ENCODE data around the gene MTCP1. TPM values are rescaled to one million over a fixed set of nuclear protein-coding genes. Genes with fewer than 3 reads are reported as not detected.

MTCP1 gene
- polyA plus RNA-seq (2013, experiment 1 of 2) = 25.4 TPM
- polyA plus RNA-seq (2013, experiment 2 of 2) = 30.2 TPM

GRCh38 chrX:155070975-155071693 is at the start of gene MTCP1, which contains the start of the genes BRCC3 and CMC4:
MTCP1 (minus strand) TSS chrX:155071136; CDS start chrX:155066010, 5,126 bp downstream.
BRCC3 (plus strand) TSS chrX:155071508; CDS start chrX:155071528, 20 bp downstream.
CMC4 (minus strand) TSS chrX:155071136; CDS start chrX:155064023, 7,113 bp downstream.
- Histone ChIP-seq H3K4ac (ENCODE audit: low read depth in 1 of 2, low read length in 2 of 2) (peak within 1 kb of the TSS in 1 of 2 experiments; percentile 51), H2BK5ac (ENCODE audit: low read depth, low read length, poor library complexity, severe bottlenecking) (no peak within 1 kb of the TSS), H2BK15ac (ENCODE audit: low read depth, poor library complexity, severe bottlenecking) (peak within 1 kb of the TSS; percentile 52), H2BK12ac (ENCODE audit: low read length in 2 of 2) (no peak within 1 kb of the TSS), H3K9me3 (ENCODE audit: control insufficient read depth, low read length) (no peaks in the 10 kb centered on the region), H2BK120ac (ENCODE audit: low read depth, low read length) (no peak within 1 kb of the TSS), H3K36me3 (ENCODE audit: control insufficient read depth in 1 of 2, insufficient read depth in 2 of 2, low read depth in 1 of 2, low read length in 2 of 2) (peaks cover 2 to 16% of the 10 kb centered on the region in 2 experiments), H3K18ac (ENCODE audit: low read depth in 1 of 2, low read length in 2 of 2) (peak within 1 kb of the TSS; percentile 57 to 66), H2AFZ (ENCODE audit: low read depth, low read length) (peak within 1 kb of the TSS; percentile 51), H3K9ac (ENCODE audit: low read length) (peak within 1 kb of the TSS; percentile 91), H3K23ac (ENCODE audit: low read length in 2 of 2) (no peak within 1 kb of the TSS), H4K8ac (ENCODE audit: low read length) (no peak within 1 kb of the TSS), H3K4me1 (ENCODE audit: control insufficient read depth, insufficient read depth, low read depth, low read length) (peaks cover 2% of the 10 kb centered on the region), H2AK5ac (ENCODE audit: low read length, severe bottlenecking) (no peak within 1 kb of the TSS), H3K4me3 (ENCODE audit: insufficient read depth in 1 of 2, low read depth in 1 of 2, low read length in 2 of 2) (peak within 1 kb of the TSS; percentile 70 to 88), H3K79me1 (replicated peaks; ENCODE audit: low read length, poor library complexity, severe bottlenecking) (peaks cover 3% of the 10 kb centered on the region), H4K91ac (ENCODE audit: low read length) (no peak within 1 kb of the TSS), H3K27ac (ENCODE audit: low read length, poor library complexity, severe bottlenecking) (peak within 1 kb of the TSS; percentile 72), H3K14ac (ENCODE audit: low read length in 2 of 2) (peak within 1 kb of the TSS in 1 of 2 experiments; percentile 55), H3K4me2 (ENCODE audit: low read length, poor library complexity, severe bottlenecking) (peak within 1 kb of the TSS; percentile 70), H3K27me3 (ENCODE audit: control insufficient read depth in 1 of 2, insufficient read depth in 1 of 2, low read length in 2 of 2) (no peaks in the 10 kb centered on the region)
- 0% methylated on average over 10 of the region's 81 CpGs for WGBS
- DNase-seq = peak; percentile 79

GRCh38 chrX:155115174-155115819 is 44.4 kb upstream of the MTCP1 start:
- H2AFZ ChIP-seq (ENCODE audit: low read depth, low read length) = no peak overlapping the region
- no peak overlapping the region for H3K23ac ChIP-seq (ENCODE audit: low read length in 2 of 2)
- 88% methylated on average over 1 of the region's 1 CpG for WGBS
- no peak overlapping the region for H2BK15ac ChIP-seq (ENCODE audit: low read depth, poor library complexity, severe bottlenecking)
- no peak overlapping the region for H3K27ac ChIP-seq (ENCODE audit: low read length, poor library complexity, severe bottlenecking)
- H3K4me1 ChIP-seq (ENCODE audit: control insufficient read depth, insufficient read depth, low read depth, low read length) = no peaks in the 10 kb centered on the region
- H3K14ac ChIP-seq (ENCODE audit: low read length in 2 of 2) = no peak overlapping the region
- no peak overlapping the region for H2BK5ac ChIP-seq (ENCODE audit: low read depth, low read length, poor library complexity, severe bottlenecking)
- H4K8ac ChIP-seq (ENCODE audit: low read length) = no peak overlapping the region
- peaks cover 0 to 39% of the 10 kb centered on the region in 2 experiments for H3K36me3 ChIP-seq (ENCODE audit: control insufficient read depth in 1 of 2, insufficient read depth in 2 of 2, low read depth in 1 of 2, low read length in 2 of 2)
- H3K27me3 ChIP-seq (ENCODE audit: control insufficient read depth in 1 of 2, insufficient read depth in 1 of 2, low read length in 2 of 2) = no peaks in the 10 kb centered on the region
- H3K4ac ChIP-seq (ENCODE audit: low read depth in 1 of 2, low read length in 2 of 2) = no peak overlapping the region
- H4K91ac ChIP-seq (ENCODE audit: low read length) = no peak overlapping the region
- H3K79me1 ChIP-seq (replicated peaks; ENCODE audit: low read length, poor library complexity, severe bottlenecking) = no peaks in the 10 kb centered on the region
- no peak overlapping the region for H2BK12ac ChIP-seq (ENCODE audit: low read length in 2 of 2)
- no peak overlapping the region for H2BK120ac ChIP-seq (ENCODE audit: low read depth, low read length)
- H3K9me3 ChIP-seq (ENCODE audit: control insufficient read depth, low read length) = peaks cover 17% of the 10 kb centered on the region
- no peak overlapping the region for H3K18ac ChIP-seq (ENCODE audit: low read depth in 1 of 2, low read length in 2 of 2)
- no peak overlapping the region for H3K4me3 ChIP-seq (ENCODE audit: insufficient read depth in 1 of 2, low read depth in 1 of 2, low read length in 2 of 2)
- H2AK5ac ChIP-seq (ENCODE audit: low read length, severe bottlenecking) = no peak overlapping the region
- no peak overlapping the region for H3K9ac ChIP-seq (ENCODE audit: low read length)
- no peak overlapping the region for H3K4me2 ChIP-seq (ENCODE audit: low read length, poor library complexity, severe bottlenecking)
- no peak for DNase-seq

GRCh38 chrX:155113097-155113496 is 42.2 kb upstream of the MTCP1 start:
- 97% methylated on average over 3 of the region's 4 CpGs for WGBS
- H3K4ac ChIP-seq (ENCODE audit: low read depth in 1 of 2, low read length in 2 of 2) = no peak overlapping the region
- no peak overlapping the region for H4K8ac ChIP-seq (ENCODE audit: low read length)
- no peak overlapping the region for H3K4me3 ChIP-seq (ENCODE audit: insufficient read depth in 1 of 2, low read depth in 1 of 2, low read length in 2 of 2)
- H3K4me2 ChIP-seq (ENCODE audit: low read length, poor library complexity, severe bottlenecking) = no peak overlapping the region
- H2AFZ ChIP-seq (ENCODE audit: low read depth, low read length) = no peak overlapping the region
- no peak overlapping the region for H2BK15ac ChIP-seq (ENCODE audit: low read depth, poor library complexity, severe bottlenecking)
- H3K14ac ChIP-seq (ENCODE audit: low read length in 2 of 2) = no peak overlapping the region
- H3K18ac ChIP-seq (ENCODE audit: low read depth in 1 of 2, low read length in 2 of 2) = no peak overlapping the region
- no peak overlapping the region for H4K91ac ChIP-seq (ENCODE audit: low read length)
- H2BK12ac ChIP-seq (ENCODE audit: low read length in 2 of 2) = no peak overlapping the region
- no peaks in the 10 kb centered on the region for H3K27me3 ChIP-seq (ENCODE audit: control insufficient read depth in 1 of 2, insufficient read depth in 1 of 2, low read length in 2 of 2)
- no peaks in the 10 kb centered on the region for H3K79me1 ChIP-seq (replicated peaks; ENCODE audit: low read length, poor library complexity, severe bottlenecking)
- H3K27ac ChIP-seq (ENCODE audit: low read length, poor library complexity, severe bottlenecking) = no peak overlapping the region
- no peak overlapping the region for H2BK120ac ChIP-seq (ENCODE audit: low read depth, low read length)
- H3K9me3 ChIP-seq (ENCODE audit: control insufficient read depth, low read length) = peaks cover 17% of the 10 kb centered on the region
- H3K36me3 ChIP-seq (ENCODE audit: control insufficient read depth in 1 of 2, insufficient read depth in 2 of 2, low read depth in 1 of 2, low read length in 2 of 2) = peaks cover 0 to 25% of the 10 kb centered on the region in 2 experiments
- H3K4me1 ChIP-seq (ENCODE audit: control insufficient read depth, insufficient read depth, low read depth, low read length) = no peaks in the 10 kb centered on the region
- no peak overlapping the region for H2BK5ac ChIP-seq (ENCODE audit: low read depth, low read length, poor library complexity, severe bottlenecking)
- H3K9ac ChIP-seq (ENCODE audit: low read length) = no peak overlapping the region
- no peak for DNase-seq
- no peak overlapping the region for H2AK5ac ChIP-seq (ENCODE audit: low read length, severe bottlenecking)
- no peak overlapping the region for H3K23ac ChIP-seq (ENCODE audit: low read length in 2 of 2)

GRCh38 chrX:155112171-155112570 is 41.2 kb upstream of the MTCP1 start:
- Histone ChIP-seq H3K4me2 (ENCODE audit: low read length, poor library complexity, severe bottlenecking) (no peak overlapping the region), H3K18ac (ENCODE audit: low read depth in 1 of 2, low read length in 2 of 2) (no peak overlapping the region), H3K14ac (ENCODE audit: low read length in 2 of 2) (no peak overlapping the region), H2BK12ac (ENCODE audit: low read length in 2 of 2) (no peak overlapping the region), H3K27me3 (ENCODE audit: control insufficient read depth in 1 of 2, insufficient read depth in 1 of 2, low read length in 2 of 2) (no peaks in the 10 kb centered on the region), H3K9me3 (ENCODE audit: control insufficient read depth, low read length) (peaks cover 17% of the 10 kb centered on the region), H3K23ac (ENCODE audit: low read length in 2 of 2) (no peak overlapping the region), H3K79me1 (replicated peaks; ENCODE audit: low read length, poor library complexity, severe bottlenecking) (no peaks in the 10 kb centered on the region), H4K8ac (ENCODE audit: low read length) (no peak overlapping the region), H2AFZ (ENCODE audit: low read depth, low read length) (no peak overlapping the region), H2BK15ac (ENCODE audit: low read depth, poor library complexity, severe bottlenecking) (no peak overlapping the region), H3K27ac (ENCODE audit: low read length, poor library complexity, severe bottlenecking) (no peak overlapping the region), H3K4me3 (ENCODE audit: insufficient read depth in 1 of 2, low read depth in 1 of 2, low read length in 2 of 2) (no peak overlapping the region), H3K4ac (ENCODE audit: low read depth in 1 of 2, low read length in 2 of 2) (no peak overlapping the region), H4K91ac (ENCODE audit: low read length) (no peak overlapping the region), H3K36me3 (ENCODE audit: control insufficient read depth in 1 of 2, insufficient read depth in 2 of 2, low read depth in 1 of 2, low read length in 2 of 2) (peaks cover 0 to 28% of the 10 kb centered on the region in 2 experiments), H3K9ac (ENCODE audit: low read length) (no peak overlapping the region), H3K4me1 (ENCODE audit: control insufficient read depth, insufficient read depth, low read depth, low read length) (no peaks in the 10 kb centered on the region), H2BK5ac (ENCODE audit: low read depth, low read length, poor library complexity, severe bottlenecking) (no peak overlapping the region), H2BK120ac (ENCODE audit: low read depth, low read length) (no peak overlapping the region), H2AK5ac (ENCODE audit: low read length, severe bottlenecking) (no peak overlapping the region)
- WGBS = 100% methylated on average over 1 of the region's 3 CpGs
- DNase-seq = no peak
